ENCODE measurements around the gene BANK1.

GRCh38 chr4:102036016-102036415, 245.5 kb downstream of the BANK1 start:
- no peak for TF ChIP-seq CTCF (conservative IDR thresholded peaks at IDR 0.05 in 1 of 2, IDR thresholded peaks at IDR 0.05 in 1 of 2; ENCODE audit: low read depth in 1 of 2, low read length in 2 of 2)
- no peak for TF ChIP-seq EZH2 (IDR thresholded peaks at IDR 0.05; ENCODE audit: low read length, missing control alignments)

Measured in fibroblast of lung (primary cell).